Thyroid gland (tissue), 4 donors: ENCODE measurements around the gene EXOC3L2.

Experiments
- POLR2A ChIP-seq, 2 donors: fragments of 450-650 bp; IDR thresholded peaks; one replicate each; pipeline ENCODE4 v1.6.1; 2017; ENCODE audit warnings: antibody characterized with exemption in 2 of 2, mild to moderate bottlenecking in 2 of 2, moderate library complexity in 1 of 2
- TF ChIP-seq, protein P1 (sequence below), 6 experiments: fragments of 200-600 bp in 3 of 6; fragments of 450-650 bp in 3 of 6; sonication (generic) in 3 of 6; IDR thresholded peaks; one replicate each; pipeline ENCODE4 v1.5.1; 2016 to 2019; ENCODE audit warnings: antibody characterized with exemption in 6 of 6, mild to moderate bottlenecking in 2 of 6, inconsistent platforms in 1 of 6, moderate library complexity in 1 of 6

DNA sequence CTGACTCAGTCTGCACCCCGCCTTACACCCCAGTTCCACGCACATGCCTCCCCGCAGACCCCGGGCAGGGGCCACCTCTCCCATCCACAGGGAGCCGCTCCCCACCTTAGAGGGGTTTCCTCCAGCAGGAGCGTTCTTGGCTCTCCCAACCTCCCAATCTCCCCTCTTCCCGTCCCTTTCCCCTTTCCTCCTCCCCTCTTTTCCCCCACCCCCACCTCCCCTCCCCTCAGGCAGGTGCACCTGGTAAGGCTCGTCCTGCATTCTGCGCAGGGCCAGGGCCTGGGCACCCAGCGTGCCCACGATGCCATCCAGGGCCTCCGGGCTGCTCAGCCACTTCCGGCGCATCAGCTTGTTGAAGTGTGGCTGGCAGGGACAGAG, 27.3 kb downstream of the EXOC3L2 start:
- TF ChIP-seq, protein P1, sequence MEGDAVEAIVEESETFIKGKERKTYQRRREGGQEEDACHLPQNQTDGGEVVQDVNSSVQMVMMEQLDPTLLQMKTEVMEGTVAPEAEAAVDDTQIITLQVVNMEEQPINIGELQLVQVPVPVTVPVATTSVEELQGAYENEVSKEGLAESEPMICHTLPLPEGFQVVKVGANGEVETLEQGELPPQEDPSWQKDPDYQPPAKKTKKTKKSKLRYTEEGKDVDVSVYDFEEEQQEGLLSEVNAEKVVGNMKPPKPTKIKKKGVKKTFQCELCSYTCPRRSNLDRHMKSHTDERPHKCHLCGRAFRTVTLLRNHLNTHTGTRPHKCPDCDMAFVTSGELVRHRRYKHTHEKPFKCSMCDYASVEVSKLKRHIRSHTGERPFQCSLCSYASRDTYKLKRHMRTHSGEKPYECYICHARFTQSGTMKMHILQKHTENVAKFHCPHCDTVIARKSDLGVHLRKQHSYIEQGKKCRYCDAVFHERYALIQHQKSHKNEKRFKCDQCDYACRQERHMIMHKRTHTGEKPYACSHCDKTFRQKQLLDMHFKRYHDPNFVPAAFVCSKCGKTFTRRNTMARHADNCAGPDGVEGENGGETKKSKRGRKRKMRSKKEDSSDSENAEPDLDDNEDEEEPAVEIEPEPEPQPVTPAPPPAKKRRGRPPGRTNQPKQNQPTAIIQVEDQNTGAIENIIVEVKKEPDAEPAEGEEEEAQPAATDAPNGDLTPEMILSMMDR (IDR thresholded peaks at IDR 0.05), result no peak
- TF ChIP-seq POLR2A (IDR thresholded peaks at IDR 0.05), result no peak
